Measurements from ENCODE around the gene DHX16. TPM values are rescaled to one million over a fixed set of nuclear protein-coding genes. Genes with fewer than 3 reads are reported as not detected.
A peak's percentile ranks its signal among the peaks of the same experiment; 100 is the strongest.

DHX16 gene
- polyA plus RNA-seq, 3 donors: 43.5 to 46.2 (median 45.6) TPM

DNA sequence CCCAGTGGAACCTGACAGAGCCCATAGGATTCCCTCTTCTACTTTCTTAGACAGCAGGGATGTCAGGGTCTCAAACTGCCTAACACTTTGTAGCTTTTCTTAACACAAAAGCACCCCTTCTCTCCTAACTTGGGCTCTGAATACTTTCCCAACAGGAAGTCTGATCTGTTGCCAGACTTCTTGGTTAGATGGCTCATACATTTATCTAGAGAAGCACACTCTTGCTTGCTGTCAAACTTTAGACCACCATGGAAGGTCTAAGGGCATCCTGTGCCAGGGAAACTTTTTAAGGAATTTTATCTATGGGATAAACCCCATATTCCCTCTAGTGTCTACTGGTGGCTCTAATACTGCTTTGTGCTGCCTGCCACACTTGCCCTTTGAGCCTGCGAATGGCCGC lies 29.1 kb downstream of the DHX16 start:
- DNase-seq (ENCODE audit: low read depth in 3 of 3, low spot score in 2 of 3): no peak

DNA sequence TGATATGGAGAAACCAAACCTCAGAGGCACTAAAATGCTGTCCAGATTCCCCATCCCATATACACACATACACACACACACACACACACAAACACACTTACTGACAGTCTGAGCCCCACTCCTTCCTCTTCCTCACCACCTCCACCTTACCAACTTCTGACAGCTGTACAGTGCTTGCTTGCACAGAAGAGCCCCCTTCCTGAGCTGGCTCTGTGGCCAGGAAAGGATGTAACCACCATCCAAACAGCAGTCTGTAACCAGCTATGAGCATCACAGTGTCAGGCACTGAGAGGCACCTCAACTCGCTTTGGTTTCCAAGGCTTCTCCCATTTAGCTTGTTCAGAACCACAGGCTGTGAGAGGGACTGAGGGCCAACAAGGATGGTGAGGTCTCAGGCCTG lies 31.8 kb downstream of the DHX16 start:
- DNase-seq (ENCODE audit: low read depth in 3 of 3, low spot score in 2 of 3): no peak

DNA sequence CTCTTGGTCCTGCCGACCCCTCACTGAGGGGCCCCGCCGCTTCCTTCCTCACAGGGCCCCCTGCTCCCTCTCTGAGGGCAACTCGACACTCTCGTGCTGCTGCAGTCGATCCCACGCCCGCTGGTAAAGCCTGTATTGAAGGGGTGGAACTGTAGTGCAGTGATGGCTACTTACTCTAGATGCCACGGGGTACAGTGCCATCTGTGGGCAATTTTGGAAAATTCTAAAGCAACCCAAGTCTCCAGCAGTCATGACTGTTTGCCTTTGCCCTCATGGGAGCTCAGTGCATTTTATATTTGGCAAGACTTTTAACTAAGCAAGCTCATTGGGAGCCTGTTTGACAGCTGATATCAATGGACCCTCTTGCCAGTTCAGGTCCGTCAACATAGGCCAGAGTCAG lies 32.3 kb downstream of the DHX16 start:
- no peak for DNase-seq (ENCODE audit: low read depth in 3 of 3, low spot score in 2 of 3)

DNA sequence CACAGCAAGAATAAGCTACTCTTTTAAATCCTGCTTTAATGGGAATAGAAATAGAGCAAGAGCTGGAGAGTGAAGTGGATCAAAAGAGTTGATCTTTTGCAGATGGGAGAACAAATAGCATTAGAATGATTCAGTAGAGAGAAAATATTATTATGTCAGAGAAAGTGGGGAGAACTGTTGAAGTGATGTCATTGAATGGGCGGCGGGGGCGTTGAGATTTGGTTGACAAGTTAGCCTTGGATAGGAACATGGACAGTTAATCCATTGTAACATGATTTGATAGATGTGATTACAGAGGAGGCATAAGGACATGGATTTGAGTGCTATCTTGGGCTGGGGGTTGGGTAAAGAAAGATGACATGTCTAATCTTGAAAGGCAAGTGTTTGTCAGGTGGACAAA lies 37.0 kb downstream of the DHX16 start:
- DNase-seq (ENCODE audit: low read depth in 3 of 3, low spot score in 2 of 3): no peak

DNA sequence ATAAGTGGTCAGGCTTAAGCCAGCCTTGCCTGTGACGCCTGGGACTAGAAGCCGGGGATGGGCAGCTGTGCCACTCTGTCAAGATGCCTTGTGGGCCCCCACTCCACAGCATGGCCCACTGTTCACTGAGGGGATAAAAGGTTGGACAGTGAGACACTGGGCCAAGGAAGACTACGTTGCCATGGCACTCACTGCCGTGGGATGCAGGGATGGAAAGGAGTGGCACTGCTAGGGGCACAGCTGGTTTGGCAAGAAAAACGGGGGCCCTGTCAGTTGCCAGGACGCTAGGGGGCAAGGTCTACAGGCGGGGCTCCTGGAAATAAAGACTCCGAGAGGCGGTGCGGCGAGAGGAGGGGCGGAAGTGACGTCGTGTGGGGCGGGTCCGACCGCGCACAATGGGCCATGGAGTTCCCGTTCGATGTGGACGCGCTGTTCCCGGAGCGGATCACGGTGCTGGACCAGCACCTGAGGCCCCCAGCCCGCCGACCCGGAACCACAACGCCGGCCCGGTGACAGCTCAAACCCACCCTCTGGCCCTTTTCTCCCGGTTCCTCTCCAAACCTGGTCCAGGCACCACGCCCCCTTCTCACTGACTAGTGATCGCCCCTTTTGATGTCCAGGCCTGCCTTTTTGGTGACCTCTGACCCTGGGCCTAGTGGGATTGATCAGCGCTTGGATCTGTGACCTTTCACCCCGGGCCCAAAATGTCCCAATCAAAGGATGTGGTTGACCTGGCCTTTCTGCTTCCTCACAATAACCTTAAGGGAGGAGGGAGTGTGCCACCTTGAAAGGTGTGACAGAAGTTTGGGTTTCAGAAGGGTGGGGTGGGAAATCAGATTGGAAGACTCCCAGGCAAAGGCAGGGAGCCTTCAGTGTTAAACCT lies 46.1 kb downstream of the DHX16 start, which contains the start of gene ATAT1:
TSS of gene ATAT1 (plus strand) at position 391 of the 883 bp plus-strand sequence.
- DNase-seq (ENCODE audit: low read depth in 3 of 3, low spot score in 2 of 3): no peak

DNA sequence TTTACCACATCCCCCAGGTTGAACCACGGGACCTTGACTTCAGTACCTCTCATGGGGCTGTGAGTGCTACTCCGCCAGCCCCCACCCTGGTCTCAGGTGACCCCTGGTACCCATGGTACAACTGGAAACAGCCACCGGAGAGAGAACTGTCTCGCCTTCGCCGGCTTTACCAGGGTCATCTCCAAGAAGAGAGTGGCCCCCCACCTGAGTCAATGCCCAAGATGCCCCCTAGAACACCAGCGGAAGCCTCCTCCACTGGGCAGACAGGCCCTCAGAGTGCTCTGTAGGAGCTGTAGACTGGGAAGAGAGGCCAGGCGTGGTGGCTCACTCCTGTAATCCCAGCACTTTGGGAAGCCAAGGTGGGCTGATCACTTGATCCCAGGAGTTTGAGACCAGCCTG lies 47.3 kb downstream of the DHX16 start:
- no peak for DNase-seq (ENCODE audit: low read depth in 3 of 3, low spot score in 2 of 3)

DNA sequence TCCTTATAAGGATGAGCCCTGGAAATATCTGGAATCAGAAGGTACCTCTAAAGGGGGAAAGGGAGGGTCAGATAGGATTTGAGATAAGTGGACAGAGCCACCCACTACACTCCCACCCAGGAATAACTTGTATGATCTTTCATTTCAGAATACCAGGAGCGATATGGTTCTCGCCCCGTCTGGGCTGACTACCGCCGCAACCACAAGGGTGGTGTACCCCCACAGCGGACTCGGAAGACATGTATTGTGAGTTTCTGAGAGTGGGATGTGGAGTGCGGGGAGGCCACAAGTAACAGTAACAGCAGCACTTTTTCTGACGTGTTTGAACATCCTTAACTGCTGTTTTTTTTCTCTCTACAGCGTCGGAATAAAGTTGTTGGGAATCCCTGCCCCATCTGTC lies 53.2 kb downstream of the DHX16 start:
- no peak for DNase-seq (ENCODE audit: low read depth in 3 of 3, low spot score in 2 of 3)

DNA sequence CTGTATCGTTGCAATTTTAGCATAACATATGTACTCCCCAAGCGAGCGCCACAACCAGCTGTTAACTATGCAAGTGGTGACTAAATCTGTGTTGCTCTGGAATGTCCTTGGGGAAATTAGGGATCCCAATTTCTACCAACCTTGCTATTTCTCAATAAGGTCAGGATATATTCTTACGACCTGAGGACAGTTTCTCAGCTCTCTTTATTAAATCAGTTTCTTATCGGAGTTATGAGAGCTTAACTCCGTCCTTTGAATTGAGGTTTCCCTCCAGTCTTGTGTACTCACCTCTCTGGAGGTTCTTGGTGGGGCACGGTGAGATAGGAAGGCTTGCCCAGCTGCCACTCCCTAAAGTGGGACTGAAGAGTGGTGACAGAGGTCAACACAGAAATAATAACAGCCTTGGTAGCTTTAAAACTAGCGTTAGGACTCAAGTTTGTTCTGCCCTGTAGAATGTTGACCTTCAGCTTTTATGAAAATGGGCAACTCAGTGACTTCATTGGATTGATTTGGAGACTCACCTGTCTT lies 54.5 kb downstream of the DHX16 start:
- no peak for DNase-seq (ENCODE audit: low read depth in 3 of 3, low spot score in 2 of 3)

DNA sequence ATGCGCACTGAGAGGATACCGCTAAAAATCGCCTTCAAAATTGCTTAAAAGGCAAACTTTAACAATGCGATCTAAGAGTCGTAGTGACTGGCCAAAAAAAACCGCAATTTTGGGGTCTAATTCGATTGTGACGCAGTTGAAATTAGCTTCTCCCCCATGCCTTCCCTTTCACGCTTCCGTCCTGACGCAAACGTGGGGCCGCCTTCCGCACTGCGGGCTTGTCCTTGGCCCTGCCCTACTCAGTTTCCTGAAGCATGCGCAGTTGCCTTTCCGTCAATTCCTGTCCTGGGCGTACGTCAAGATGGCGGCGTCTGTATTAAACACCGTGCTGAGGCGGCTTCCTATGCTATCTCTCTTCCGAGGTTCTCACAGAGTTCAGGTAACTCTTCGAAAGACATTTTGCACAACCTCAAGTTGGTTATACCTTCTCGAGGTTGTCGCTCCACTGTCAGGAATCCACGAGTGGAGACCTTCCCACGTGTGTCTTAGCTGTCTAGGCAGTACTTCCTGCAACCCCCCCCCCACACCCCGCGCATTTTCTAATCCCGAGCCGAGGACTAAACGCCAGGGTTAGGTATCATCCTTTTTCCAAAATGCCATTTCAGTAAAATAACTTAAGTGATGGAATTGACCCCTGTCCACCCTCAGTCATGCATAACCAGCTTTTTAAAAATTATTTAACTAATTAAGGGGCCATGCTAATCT lies 55.1 kb downstream of the DHX16 start, which contains the start of gene MRPS18B:
TSS of gene MRPS18B (plus strand) at position 276 of the 705 bp plus-strand sequence. CDS start at position 302, 26 bp downstream.
- DNase-seq (ENCODE audit: low read depth in 3 of 3, low spot score in 2 of 3): peak; percentile 99 to 100 (median 100)

DNA sequence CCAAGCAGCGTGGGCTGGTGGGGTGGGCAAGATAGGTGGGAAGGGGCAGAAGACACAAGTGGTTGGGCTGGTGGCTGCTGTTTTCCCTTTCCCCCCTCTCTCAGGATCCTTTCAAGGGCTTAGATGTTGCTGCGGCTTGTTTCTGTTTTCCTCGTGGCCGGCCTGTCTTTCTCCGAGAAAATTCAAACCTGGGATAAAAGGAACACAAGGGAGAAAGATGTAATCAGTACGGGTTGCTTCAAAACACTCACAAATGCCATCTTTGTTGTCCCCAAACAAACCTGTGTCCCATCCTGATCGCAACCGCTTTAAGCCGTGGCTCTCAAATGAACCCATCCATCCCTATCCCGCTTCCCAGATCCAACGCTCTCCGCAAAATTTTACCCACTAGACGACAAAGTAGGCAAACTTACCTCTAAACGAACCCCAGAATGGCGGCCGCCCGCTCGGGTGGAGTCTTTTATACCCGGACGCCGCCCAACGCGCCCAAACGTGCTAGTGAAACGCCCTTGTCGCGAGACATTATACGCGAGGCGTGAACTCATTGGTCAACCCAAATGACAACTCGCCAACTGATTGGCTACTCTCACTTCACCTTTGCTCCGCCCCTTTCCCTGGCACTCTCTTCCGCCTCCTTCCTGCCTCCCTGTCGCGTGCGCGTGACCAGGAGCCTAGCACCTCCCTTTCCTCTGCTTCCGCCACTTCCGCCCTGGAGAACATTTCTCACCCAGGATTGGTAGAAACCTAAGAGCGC lies 55.8 kb downstream of the DHX16 start, which contains the start of gene PPP1R10:
TSS of gene PPP1R10 (minus strand) at position 433 of the 754 bp plus-strand sequence. CDS start 7,299 bp downstream, outside the sequence.
- DNase-seq (ENCODE audit: low read depth in 3 of 3, low spot score in 2 of 3): peak in 2 of 3 donors; percentile 100

DNA sequence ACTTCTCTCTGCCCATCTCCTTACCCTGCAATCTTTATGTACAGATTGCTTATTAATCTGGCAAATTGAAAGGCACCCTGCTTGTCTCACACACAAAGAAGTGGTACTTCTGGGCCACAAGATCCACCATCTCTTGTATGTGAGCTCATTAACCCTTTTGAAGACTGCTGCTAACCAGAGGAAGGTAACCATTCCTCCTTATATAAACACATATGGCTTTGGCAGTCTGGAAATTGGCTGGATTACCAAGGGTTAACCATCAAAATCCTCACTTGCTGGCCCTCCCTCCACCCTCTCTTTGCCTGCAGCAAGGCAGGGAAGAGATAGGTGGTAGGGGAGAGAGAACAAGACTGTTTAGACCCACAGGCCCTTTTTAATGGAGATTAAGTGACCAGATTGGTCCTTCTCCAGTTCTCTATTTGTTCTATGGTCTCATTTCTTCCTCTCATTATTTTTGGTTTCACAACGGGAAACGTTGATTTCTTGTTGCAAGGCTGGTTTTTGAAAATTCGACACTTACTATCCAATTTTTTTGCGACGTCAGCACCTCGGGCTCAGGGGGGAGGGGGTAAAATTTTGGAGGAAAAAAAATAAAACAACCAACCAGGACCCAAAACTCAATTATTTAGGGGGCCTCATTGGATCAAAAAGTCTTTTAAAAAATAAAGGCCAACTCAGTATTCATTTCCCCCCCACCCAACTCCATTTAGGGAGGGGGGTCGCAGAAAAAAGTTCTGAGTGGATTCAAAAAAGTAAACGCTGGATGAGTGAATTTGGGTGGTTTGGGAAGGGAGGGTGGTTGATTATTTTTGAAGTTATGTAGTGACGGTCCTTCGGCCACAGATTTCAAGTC lies 56.6 kb downstream of the DHX16 start:
- no peak for DNase-seq (ENCODE audit: low read depth in 3 of 3, low spot score in 2 of 3)

DNA sequence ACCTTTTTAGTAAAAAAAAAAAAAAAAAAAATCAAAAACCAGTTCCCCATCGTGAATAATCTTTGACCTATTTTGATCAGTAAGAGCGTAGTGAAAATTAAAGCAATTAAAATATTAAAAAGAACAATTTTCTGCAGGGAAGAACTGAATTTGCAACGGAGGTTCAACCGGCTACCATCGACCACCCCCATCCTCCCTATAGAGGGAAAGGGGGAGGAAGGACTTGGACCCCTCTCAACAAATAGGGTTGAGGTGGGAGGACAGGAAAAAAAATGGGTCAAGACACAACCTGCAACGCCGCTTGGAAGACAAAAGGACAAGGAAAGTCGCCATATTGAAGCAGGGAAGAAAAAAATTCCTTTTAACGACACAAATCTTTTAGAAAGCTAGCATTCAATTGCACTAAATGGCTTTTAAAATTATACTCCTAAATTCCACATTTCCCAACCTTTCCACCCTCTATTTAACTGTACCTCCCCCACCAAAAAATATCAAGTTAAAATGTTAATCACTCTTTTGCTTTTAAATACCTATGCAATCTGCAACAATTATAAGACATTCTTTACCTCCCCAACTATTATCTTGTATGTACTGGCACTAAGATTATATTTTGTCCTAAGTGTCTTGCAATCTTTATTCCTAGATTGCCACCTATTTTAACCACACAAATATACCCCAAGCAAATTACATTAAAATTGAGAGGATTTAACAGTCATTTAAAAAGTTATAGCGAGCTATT lies 57.4 kb downstream of the DHX16 start:
- DNase-seq (ENCODE audit: low read depth in 3 of 3, low spot score in 2 of 3): peak in 1 of 3 donors; percentile 69

DNA sequence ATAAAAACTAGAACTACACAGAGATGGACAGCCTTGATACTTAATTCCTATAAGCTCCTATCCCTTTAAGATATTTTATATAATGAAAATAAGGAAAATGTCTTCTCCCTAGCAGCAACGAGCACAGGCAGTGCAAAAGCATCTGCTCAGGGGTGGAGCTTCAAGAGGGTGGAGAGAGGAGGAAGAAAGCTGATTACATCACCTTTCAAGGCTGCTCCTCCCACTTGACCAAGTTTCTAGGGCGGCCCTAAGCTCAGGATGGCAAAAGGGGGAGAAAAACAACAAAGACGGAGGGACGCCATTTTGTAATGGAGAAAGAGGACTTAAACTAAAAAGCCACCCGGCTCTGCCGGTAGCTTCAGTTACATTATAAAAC lies 58.0 kb downstream of the DHX16 start:
- peak; percentile 93 to 97 (median 97) for DNase-seq (ENCODE audit: low read depth in 3 of 3, low spot score in 2 of 3)

DNA sequence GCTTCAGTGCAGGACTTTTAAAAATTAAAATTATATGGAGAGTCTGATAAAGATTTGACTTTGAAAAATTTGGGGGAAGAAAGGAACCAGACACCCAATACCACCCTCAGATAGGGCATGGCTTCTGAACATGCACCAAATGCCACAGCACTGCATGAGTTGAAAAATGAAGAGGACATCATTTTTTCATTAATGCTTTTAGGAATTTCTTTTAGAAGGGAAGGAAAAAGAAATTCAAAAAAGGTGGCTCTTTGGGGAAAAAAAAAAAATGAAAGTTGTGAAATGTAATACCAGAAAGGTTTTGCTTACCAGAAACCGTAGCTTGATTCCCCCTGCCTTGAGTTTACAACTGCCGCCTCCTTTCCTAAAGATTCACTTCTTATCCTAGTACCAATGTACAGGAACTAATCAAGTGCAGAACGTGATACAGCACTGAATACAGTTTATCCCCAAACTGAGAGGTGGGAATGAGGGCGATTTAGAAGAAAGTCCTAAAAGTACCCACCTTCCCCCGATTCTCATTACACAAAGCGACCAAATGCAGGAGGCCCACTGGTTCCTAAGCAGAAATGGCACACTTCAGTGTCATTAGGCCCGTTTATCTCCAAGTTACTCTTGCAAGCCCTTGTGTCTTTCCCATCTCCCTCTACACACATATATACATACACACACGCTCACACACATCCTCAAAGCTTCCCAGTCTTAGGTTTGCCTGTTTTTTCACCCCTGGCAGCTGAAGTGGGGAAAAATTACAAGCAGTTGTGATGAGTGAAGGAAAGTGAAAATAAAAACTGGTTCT lies 58.6 kb downstream of the DHX16 start:
- DNase-seq (ENCODE audit: low read depth in 3 of 3, low spot score in 2 of 3): no peak

DNA sequence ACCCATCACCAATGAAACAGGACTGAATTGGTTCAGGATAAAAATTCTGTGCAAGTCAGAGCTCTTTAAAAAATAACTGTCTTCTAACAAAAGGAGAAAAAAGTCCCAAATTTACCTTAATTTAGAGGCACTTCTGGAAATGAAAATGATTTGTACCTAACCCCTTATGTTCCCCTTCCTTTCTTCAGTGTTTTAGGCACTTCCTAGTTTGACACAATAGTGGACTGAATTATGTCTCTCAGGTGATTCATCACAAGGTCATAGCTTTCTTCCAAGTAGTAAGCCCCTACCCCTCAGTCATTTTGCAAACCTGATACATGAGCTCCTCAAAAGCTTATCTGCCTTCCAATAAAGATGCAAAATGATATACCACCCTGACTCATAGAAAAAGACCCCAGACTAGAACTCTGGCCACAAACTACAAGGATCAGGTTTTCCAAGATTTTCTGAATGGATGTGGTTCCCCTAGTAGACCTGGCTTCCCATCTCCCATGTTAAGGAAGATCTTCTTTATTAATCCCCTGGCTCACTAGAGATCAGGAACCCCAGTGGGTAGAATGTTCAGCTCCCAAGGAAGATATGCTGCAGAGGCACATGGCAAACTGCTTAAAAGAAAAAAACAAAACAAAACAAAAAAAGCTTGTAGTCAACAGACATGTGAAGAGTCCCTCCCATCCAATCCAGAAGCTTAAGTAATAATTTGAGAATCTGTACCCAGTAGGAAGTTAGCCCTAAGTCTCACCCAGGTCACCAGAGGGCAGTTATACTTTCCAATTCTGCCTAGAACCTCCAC lies 59.4 kb downstream of the DHX16 start:
- DNase-seq (ENCODE audit: low read depth in 3 of 3, low spot score in 2 of 3): no peak

DNA sequence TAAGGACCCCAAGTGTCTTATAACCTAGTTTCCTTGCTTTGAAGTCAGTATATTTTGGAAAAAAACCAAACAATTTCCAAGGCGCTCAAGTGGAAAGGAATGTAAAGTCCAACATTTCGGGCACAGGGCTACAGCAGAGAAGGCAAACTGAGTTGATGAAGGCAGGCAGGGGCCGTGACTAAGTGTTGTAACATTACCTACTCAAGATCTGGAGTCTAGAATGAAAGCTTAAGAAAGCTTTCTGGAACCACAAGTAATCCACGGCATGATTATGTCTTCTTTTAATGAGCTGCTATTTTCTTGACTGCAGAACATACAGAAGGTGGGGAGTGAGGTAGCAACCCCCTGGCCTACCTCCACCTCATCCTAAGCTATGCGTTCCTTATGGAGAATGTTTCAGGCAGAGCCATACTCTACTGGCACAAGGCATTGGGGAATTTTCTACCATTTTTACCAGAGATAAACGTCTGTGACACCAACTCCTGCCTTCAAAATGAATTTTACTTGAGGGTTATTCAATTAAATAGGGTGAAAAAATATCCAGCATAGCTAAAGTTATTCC lies 60.0 kb downstream of the DHX16 start:
- no peak for DNase-seq (ENCODE audit: low read depth in 3 of 3, low spot score in 2 of 3)

DNA sequence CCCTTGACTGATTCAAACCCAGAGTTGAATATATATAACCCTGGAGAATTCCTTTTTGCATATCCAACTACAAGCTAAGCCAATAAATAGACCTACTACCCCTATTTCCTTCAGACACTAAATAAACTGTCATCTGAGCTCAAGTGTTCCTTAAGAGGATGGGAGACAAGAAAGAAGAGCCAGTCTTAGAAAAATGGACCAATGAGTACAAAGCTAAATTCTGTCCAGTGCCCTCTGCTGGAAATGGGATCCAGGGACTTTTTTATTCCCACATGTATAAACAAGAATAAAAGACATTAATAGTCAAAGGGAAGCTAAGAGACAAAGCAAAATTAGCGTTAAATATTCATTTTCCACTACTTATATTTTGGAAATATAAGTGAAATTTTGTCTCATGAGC lies 60.6 kb downstream of the DHX16 start:
- DNase-seq (ENCODE audit: low read depth in 3 of 3, low spot score in 2 of 3): no peak

All from right renal cortex interstitium (tissue), 3 donors.